HAP-1 (cell line): Measurements from ENCODE around the gene PTGR1.

ENCODE experiments used
- DNase-seq, 2 experiments: peaks; one replicate each; pipeline ENCODE4 v3.0.0-alpha.2; 2016 to 2020; ENCODE audit warnings: low spot score in 2 of 2
- H3K27me3 ChIP-seq: fragments of 250-450 bp; sonication (Bioruptor Pico); 2 replicates; pipeline ENCODE4 v1.5.1; 2020; ENCODE audit warnings: low read depth, mild to moderate bottlenecking, moderate library complexity
- H3K36me3 ChIP-seq: fragments of 250-450 bp; sonication (Bioruptor Pico); replicated peaks from 2 replicates; pipeline ENCODE4 v1.5.1; 2020; ENCODE audit warnings: mild to moderate bottlenecking
- H3K4me1 ChIP-seq: fragments of 250-450 bp; sonication (Bioruptor Pico); 2 replicates; pipeline ENCODE4 v1.5.1; 2020; ENCODE audit warnings: mild to moderate bottlenecking
- H3K4me3 ChIP-seq: fragments of 250-450 bp; sonication (Bioruptor Pico); 2 replicates; pipeline ENCODE4 v1.5.1; 2020; ENCODE audit warnings: mild to moderate bottlenecking, moderate library complexity
- H3K9me3 ChIP-seq: fragments of 250-450 bp; sonication (Bioruptor Pico); 2 replicates; pipeline ENCODE4 v1.5.1; 2020; ENCODE audit warnings: mild to moderate bottlenecking, moderate library complexity
- in situ Hi-C: fragments of 300-500 bp; cut with MboI; formaldehyde crosslinking; loops from 3 replicates; pipeline ENCODE4 v1.14.3; 2020; ENCODE audit warnings: low sequenced_read_pairs, inconsistent platforms, mixed read lengths

Gene PTGR1

DNA sequence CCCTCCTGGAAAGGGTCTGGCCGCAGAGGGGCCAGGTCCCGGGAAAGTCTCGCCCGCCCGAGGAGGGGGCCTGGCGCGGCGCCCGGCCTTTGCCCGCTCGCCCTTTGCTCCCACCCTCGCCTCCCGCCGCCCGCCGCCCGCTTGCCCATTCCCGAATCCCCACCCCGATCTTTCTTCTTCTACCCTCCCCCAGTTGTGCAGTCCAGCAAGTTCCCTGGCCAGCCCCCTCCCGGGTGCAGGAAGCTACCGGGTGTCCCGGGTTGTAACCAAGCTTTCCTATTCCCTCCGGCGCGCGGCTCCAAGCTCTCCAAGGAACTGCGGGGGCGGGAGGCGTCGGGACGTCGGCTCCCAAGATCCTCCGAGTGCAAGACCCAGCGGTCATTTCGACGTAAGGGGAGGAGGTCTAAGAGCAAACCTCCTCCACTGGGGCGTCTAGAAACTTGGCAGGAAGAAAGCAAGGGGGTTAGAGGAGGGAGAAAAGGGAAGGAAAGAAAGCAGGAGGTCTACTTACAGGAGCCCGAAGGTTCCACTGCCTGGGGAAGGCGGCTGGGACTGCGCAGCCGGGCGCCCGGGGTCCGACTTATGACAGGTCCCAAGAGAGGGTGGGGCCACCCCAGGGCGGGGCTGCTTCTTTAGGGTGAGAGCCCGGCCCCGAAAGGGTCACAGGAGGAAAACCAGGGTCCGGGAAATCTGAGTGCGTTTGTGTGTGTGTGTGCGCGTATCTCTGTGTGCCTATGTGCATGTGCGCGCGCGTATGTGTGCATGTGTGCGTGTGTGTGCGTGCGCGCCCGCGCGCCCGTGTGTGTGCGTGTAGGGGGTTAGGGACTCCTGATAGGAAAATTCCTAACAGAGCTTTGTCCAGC lies at the start of gene PTGR1:
Gene PTGR1 (minus strand): TSS at position 556 of the 863 bp plus-strand sequence. CDS start 2,225 bp downstream, outside the sequence.
- H3K36me3 ChIP-seq, result peaks cover 22% of the 10 kb centered on the region
- peak within 1 kb of the TSS; percentile 55 for H3K4me3 ChIP-seq

GRCh38 chr9:111649016-111649415 lies 49.6 kb upstream of the PTGR1 start:
- in situ Hi-C loops, result no loop called here
- Histone ChIP-seq H3K9me3 (no peaks in the 10 kb centered on the region), H3K4me1 (no peaks in the 10 kb centered on the region), H3K27me3 (no peaks in the 10 kb centered on the region), H3K36me3 (peaks cover 29% of the 10 kb centered on the region), H3K4me3 (no peak overlapping the region)
- no peak for DNase-seq

More for the DNA sequence above, at the start of gene PTGR1:
- H3K4me1 ChIP-seq, result no peaks in the 10 kb centered on the region; the same call in 1 of the 2 replicates
- H3K9me3 ChIP-seq, result no peaks in the 10 kb centered on the region
- in situ Hi-C loops, result loop anchor here (10.0 kb wide), 1 partner anchor 95 kb away; no protein-coding TSS in a partner anchor
- peak; percentile 77 to 88 for DNase-seq
- no peaks in the 10 kb centered on the region for H3K27me3 ChIP-seq

GRCh38 chr9:111648066-111648465 lies 48.6 kb upstream of the PTGR1 start:
- Histone ChIP-seq H3K9me3 (no peaks in the 10 kb centered on the region), H3K36me3 (peaks cover 26% of the 10 kb centered on the region), H3K27me3 (no peaks in the 10 kb centered on the region), H3K4me3 (no peak overlapping the region), H3K4me1 (no peaks in the 10 kb centered on the region)
- in situ Hi-C loops, result no loop called here
- DNase-seq, result no peak

DNA sequence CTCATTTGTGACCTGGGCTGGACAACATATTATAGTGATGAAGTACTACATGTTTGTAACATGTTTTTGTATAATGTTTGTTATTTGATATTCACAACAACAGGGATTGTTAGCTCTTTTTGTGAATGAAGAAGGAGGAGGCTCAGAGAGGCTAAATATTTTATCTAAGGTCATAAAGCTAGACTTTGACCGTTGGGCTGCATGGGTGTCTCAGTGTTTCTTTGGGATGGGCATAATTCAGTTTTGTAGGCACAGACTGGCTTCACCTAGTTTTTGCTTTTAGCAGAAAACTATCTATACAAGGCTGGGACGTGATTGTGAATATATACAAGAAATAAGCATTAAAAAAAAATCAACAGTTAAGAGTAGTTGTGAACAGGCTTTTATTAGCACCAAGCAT lies 47.0 kb upstream of the PTGR1 start:
- Histone ChIP-seq H3K9me3 (no peaks in the 10 kb centered on the region), H3K27me3 (no peaks in the 10 kb centered on the region), H3K36me3 (peaks cover 25% of the 10 kb centered on the region), H3K4me3 (no peak overlapping the region), H3K4me1 (no peaks in the 10 kb centered on the region)
- no peak for DNase-seq
- in situ Hi-C loops, result no loop called here

DNA sequence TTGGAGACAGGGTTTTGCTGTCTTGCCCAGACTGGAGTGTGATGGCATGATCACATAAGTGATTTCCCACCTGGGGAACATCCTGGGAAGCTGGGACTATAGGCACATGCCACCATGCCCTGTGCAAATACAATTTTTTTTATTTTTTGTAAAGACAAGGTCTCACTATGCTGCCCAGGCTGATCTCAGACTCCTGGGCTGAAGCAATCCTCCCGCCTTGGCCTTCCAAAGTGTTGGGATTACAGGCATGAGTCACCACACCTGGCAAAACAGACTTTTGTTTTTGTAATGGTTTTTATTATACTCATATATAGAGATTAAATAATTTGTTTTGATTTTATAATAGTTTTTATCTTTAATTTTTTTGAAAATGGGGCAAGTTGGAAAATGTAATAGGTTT lies 46.4 kb upstream of the PTGR1 start:
- Histone ChIP-seq H3K4me3 (no peak overlapping the region), H3K27me3 (no peaks in the 10 kb centered on the region), H3K9me3 (no peaks in the 10 kb centered on the region), H3K4me1 (no peaks in the 10 kb centered on the region), H3K36me3 (peaks cover 25% of the 10 kb centered on the region)
- in situ Hi-C loops, result no loop called here
- DNase-seq, result no peak

DNA sequence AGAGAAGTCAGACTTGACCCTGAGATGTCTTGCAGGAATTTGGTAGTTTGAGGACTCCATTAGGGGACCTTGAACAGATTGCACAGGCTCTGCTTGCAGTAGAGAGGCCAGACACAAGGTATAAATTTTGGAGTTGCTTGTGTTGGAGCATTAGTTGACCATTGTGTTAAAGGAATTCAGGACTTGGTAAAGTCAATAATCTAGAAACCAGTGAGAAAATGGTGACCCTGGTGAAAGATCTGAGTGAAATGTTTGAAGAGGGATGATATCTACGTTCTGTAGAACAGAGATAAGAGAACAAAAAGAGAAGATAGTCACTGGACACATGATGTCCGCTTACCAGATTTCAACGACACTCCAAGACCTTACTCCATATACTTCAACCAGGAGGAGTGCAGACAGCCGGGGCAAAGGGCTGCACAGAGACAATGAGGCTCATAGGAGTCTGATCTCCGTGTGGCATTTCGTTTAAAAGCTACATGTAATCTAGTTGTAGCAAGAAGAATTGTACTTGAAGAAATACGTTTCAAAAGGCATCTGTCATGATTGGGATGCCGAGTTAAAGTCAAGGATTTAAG lies 44.8 kb upstream of the PTGR1 start:
- in situ Hi-C loops, result no loop called here
- Histone ChIP-seq H3K27me3 (no peaks in the 10 kb centered on the region), H3K9me3 (no peaks in the 10 kb centered on the region), H3K4me1 (no peaks in the 10 kb centered on the region), H3K4me3 (no peak overlapping the region), H3K36me3 (peaks cover 19% of the 10 kb centered on the region)
- DNase-seq, result no peak

DNA sequence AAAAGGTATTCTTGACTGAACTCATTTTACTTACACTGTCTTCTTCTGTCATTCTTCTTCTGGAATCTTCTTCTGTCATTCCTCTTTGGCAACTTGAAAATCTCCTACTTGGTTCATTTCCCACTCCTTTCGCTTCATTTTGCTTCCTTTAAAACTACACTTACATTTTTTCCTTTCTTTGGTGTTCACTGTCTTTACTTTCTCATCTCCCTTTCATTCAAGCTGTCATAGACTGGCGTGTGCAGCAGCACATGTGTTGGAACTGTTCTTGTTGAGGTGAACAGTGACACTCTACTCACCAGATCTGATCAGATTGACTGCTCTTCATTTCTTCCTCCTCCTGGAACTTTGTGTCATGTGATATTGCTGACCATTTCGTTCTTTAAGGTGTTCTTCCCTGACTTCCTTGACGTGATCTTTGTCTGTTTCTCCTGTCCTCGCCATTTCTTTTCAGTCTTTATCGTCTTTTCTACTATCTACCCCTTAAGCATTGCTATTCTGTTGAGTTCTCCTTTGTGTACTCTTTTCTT lies 38.0 kb upstream of the PTGR1 start:
- H3K4me3 ChIP-seq, result no peak overlapping the region
- H3K4me1 ChIP-seq, result peaks cover 13% of the 10 kb centered on the region
- no peaks in the 10 kb centered on the region for H3K27me3 ChIP-seq
- no peaks in the 10 kb centered on the region for H3K36me3 ChIP-seq
- in situ Hi-C loops, result no loop called here
- DNase-seq, result no peak
- no peaks in the 10 kb centered on the region for H3K9me3 ChIP-seq

DNA sequence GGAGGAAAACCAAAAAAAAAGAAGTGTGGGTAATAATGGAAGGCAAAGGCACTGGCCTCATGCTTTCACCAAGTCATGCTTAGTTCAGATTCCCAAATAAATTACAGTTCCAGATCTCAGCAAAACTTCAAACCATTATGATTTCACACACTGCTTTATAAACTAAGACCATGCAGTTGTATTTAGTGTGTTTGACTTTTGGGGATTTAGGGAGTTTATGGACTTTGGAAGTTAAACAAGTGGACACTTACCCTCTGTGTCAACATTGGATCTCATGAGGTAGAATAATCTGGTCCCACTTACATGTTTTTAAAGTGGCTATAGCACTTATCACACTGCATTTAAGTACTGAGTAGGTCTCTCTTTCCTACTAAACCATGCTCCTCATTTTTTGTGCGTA lies 35.4 kb upstream of the PTGR1 start:
- Histone ChIP-seq H3K27me3 (no peaks in the 10 kb centered on the region), H3K4me3 (no peak overlapping the region), H3K36me3 (no peaks in the 10 kb centered on the region), H3K4me1 (peaks cover 19% of the 10 kb centered on the region), H3K9me3 (no peaks in the 10 kb centered on the region)
- in situ Hi-C loops, result no loop called here
- no peak for DNase-seq

DNA sequence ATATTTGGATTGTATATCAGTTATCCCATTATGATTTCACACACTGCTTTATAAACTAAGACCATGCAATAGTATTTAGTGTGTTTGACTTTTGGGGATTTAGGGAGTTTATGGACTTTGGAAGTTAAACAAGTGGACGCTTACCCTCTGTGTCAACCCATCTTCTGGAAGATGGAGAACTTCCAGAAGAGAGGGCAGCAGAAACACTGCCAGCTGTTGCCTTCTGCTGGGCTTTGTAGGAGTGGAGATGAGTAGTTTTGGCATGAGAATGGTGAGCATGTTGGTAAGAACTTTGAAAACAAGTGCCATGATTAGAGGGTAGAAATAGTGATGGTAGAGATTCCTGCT lies 33.9 kb upstream of the PTGR1 start:
- in situ Hi-C loops, result no loop called here
- Histone ChIP-seq H3K4me1 (peaks cover 17% of the 10 kb centered on the region), H3K27me3 (no peaks in the 10 kb centered on the region), H3K4me3 (no peak overlapping the region), H3K36me3 (no peaks in the 10 kb centered on the region), H3K9me3 (no peaks in the 10 kb centered on the region)
- DNase-seq, result no peak

DNA sequence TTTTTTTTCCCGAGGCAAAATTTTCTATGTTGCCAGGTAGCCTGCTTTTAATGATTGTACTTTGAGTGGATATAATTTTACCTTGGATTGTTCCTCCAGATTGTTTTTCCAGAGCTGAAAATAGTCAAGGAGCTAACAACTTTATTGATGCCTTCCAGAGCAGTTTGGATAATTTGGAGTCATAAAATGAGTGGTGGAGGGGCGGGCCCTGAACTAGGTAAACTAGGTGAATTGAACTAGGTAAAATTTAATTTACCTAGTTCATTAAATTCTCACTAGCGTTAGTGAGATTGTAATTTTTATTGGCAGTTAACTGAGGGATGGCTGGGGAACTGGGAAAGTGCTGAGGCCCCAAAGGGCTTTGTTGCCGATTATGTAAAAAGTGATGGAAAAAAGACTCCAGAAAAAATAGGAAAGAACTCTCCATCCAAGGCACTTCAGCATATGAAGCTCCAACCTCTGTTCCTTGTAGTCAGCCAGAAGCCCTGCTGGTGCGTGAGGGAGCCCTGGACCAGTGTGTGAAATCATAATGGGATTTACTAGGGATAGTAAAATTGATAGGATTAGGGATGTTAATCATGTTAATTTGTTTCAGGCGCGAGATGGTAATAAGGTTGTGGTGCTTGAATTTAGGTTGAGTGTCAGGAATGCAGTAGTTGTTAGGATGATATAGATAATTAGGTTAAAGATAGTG lies 33.4 kb upstream of the PTGR1 start:
- in situ Hi-C loops, result no loop called here
- DNase-seq, result peak; percentile 17 to 22
- Histone ChIP-seq H3K4me3 (peak overlapping the region; percentile 65), H3K4me1 (peaks cover 12% of the 10 kb centered on the region), H3K27me3 (no peaks in the 10 kb centered on the region), H3K9me3 (no peaks in the 10 kb centered on the region), H3K36me3 (no peaks in the 10 kb centered on the region)

DNA sequence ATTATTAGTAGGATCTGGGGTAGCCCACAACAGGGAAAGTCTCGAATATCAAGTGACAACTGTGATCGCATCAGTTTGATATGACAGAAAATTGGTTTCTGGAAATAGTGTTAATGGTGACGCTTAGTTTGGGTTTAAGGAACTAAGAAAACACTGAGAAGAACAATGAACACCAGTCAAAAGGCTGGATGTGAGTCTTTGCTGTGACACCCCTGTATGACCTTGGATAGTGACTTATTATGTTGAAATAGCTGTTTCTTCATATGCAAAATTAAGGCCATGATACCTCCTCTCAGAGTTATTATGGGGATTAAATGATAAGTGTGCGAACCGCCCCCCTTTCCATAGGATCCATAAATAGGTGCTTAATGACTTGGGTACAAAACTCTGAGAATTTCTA lies 32.6 kb upstream of the PTGR1 start:
- Histone ChIP-seq H3K4me1 (peaks cover 10% of the 10 kb centered on the region), H3K4me3 (peak overlapping the region; percentile 65), H3K36me3 (no peaks in the 10 kb centered on the region), H3K27me3 (no peaks in the 10 kb centered on the region), H3K9me3 (no peaks in the 10 kb centered on the region)
- in situ Hi-C loops, result no loop called here
- DNase-seq, result peak in 1 of 2 experiments; percentile 51

DNA sequence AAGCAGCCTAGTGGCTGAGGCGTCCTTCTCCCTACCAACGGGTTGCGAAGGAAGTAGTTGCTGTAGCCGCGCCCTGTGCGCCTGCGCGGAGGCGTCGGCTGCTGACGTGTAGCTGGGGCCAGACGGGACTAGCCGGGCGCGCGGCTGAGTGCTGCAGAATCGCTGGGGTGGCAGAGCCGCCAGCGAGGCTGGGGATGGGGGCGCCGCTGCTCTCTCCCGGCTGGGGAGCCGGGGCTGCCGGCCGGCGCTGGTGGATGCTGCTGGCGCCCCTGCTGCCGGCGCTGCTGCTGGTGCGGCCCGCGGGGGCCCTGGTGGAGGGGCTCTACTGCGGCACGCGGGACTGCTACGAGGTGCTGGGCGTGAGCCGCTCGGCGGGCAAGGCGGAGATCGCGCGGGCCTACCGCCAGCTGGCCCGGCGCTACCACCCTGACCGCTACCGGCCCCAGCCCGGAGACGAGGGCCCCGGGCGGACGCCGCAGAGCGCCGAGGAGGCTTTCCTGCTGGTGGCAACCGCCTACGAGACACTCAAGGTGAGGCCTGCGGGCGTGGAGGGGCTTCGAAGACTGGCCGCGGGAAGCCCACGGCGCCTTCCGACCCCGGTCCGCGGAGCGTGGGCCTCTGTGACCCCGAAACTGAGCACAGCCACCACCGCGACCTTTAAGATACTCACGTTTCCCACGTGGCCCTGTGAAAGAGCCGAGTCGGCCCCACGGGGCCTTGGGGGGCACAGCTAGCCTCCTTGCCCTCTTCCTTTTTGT lies 31.9 kb upstream of the PTGR1 start, which contains the start of gene DNAJC25:
Gene DNAJC25 (plus strand): TSS at position 121 of the 758 bp plus-strand sequence. CDS start 74 bp downstream, at position 195.
- DNase-seq, result peak; percentile 95 to 96
- no peaks in the 10 kb centered on the region for H3K36me3 ChIP-seq
- H3K4me1 ChIP-seq, result peaks cover 10% of the 10 kb centered on the region
- H3K4me3 ChIP-seq, result peak within 1 kb of the TSS; percentile 65
- no peaks in the 10 kb centered on the region for H3K9me3 ChIP-seq
- in situ Hi-C loops, result no loop called here
- no peaks in the 10 kb centered on the region for H3K27me3 ChIP-seq

DNA sequence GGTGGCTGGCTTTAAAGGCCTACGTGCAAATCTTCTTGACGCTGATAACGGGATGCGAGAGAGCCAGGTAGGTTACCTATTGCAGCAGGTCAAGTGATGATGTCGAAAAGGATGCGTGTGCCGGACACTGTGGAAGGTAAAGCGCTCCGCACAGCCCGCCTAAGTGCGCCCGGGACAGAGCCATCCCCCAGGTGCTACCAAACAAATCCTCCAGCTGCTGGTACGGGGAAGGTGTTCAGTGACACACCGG lies 31.4 kb upstream of the PTGR1 start:
- Histone ChIP-seq H3K9me3 (no peaks in the 10 kb centered on the region), H3K4me1 (peaks cover 10% of the 10 kb centered on the region), H3K4me3 (peak overlapping the region; percentile 65), H3K27me3 (no peaks in the 10 kb centered on the region), H3K36me3 (no peaks in the 10 kb centered on the region)
- DNase-seq, result no peak
- in situ Hi-C loops, result no loop called here
